Panc1 (cell line): ENCODE results near the gene GALNT10. TPM values are rescaled to one million over a fixed set of nuclear protein-coding genes. Genes with fewer than 3 reads are reported as not detected.

Experiments
- ATAC-seq: fragments of 200-7000 bp; cut with Tn5 transposase; 2 replicates; pipeline ENCODE4 v1.9.1; 2020; ENCODE audit warnings: mild to moderate bottlenecking, moderate library complexity
- BruUV-seq: library from RNA; stranded (reverse); fragments of 400-500 nt; replicated peaks from 2 replicates; lab custom pipeline; 2021; lab: Mats Ljungman, UMichigan
- CTCF ChIA-PET: fragments of 300-600 bp; sonication (Branson Sonifier 250); formaldehyde crosslinking; loops from one replicate; lab custom pipeline; 2022; ENCODE audit warnings: antibody characterized with exemption; lab: Charles Lee
- POLR2A ChIA-PET: fragments of 300-600 bp; sonication (Branson Sonifier 250); formaldehyde crosslinking; loops from one replicate; lab custom pipeline; 2022; ENCODE audit warnings: antibody characterized with exemption; lab: Charles Lee
- DNase-seq: peaks from one replicate; pipeline ENCODE4 v3.0.0-alpha.2; 2010; ENCODE audit warnings: low read depth, low spot score
- H3K27ac ChIP-seq: 2 replicates; pipeline ENCODE4 v1.5.1; 2011; ENCODE audit warnings: mild to moderate bottlenecking, low read length, inconsistent platforms
- H3K27me3 ChIP-seq: fragments of 200-500 bp; sonication (Bioruptor generic); 2 replicates; pipeline ENCODE4 v1.6.0; 2014; ENCODE audit warnings: low read length, inconsistent platforms; ENCODE audit not compliant: control insufficient read depth, insufficient read depth
- H3K36me3 ChIP-seq: fragments of 200-500 bp; sonication (Bioruptor generic); 2 replicates; pipeline ENCODE4 v1.5.1; 2014; ENCODE audit warnings: inconsistent platforms, mild to moderate bottlenecking, low read length, moderate library complexity; ENCODE audit not compliant: control insufficient read depth, insufficient read depth
- H3K4me1 ChIP-seq: 2 replicates; pipeline ENCODE4 v1.5.1; 2011; ENCODE audit warnings: inconsistent platforms, mild to moderate bottlenecking, low read length, moderate library complexity; ENCODE audit not compliant: control insufficient read depth, insufficient read depth
- H3K4me3 ChIP-seq, 2 experiments: 2 replicates each; pipeline ENCODE4 v1.5.1; 2011 to 2012; ENCODE audit warnings: low read depth in 2 of 2, low read length in 2 of 2, mild to moderate bottlenecking in 2 of 2, inconsistent platforms in 1 of 2, moderate library complexity in 1 of 2
- H3K9me3 ChIP-seq: fragments of 200-500 bp; sonication (Bioruptor generic); 2 replicates; pipeline ENCODE4 v1.5.1; 2014; ENCODE audit warnings: low read depth, mild to moderate bottlenecking, inconsistent platforms, low read length, moderate library complexity; ENCODE audit not compliant: control insufficient read depth, insufficient read depth
- CTCF ChIP-seq: fragments of 450-650 bp; IDR thresholded peaks from 2 replicates; pipeline ENCODE4 v1.5.1; 2017; ENCODE audit warnings: mild to moderate bottlenecking
- POLR2AphosphoS5 ChIP-seq: IDR thresholded peaks from 2 replicates; pipeline ENCODE4 v1.6.1; 2012; ENCODE audit warnings: mild to moderate bottlenecking, low read depth, low read length, moderate library complexity
- REST ChIP-seq, 2 experiments: IDR thresholded peaks; 2 replicates each; pipeline ENCODE4 v1.6.1; 2011 to 2012; ENCODE audit warnings: low read depth in 2 of 2, control low read depth in 1 of 2, low read length in 1 of 2, mild to moderate bottlenecking in 1 of 2, moderate library complexity in 1 of 2; ENCODE audit not compliant: insufficient read depth in 1 of 2
- SIN3A ChIP-seq: IDR thresholded peaks from 2 replicates; pipeline ENCODE4 v1.6.1; 2012; ENCODE audit warnings: low read depth, mild to moderate bottlenecking, low read length, moderate library complexity, borderline replicate concordance; ENCODE audit not compliant: insufficient read depth
- TCF7L2 ChIP-seq: IDR thresholded peaks from 2 replicates; pipeline ENCODE4 v1.6.1; 2011; ENCODE audit warnings: mild to moderate bottlenecking, low read depth, low read length, inconsistent platforms
- in situ Hi-C: cut with HindIII; loops from 2 replicates; pipeline ENCODE4 v1.10.0; 2016; ENCODE audit warnings: low sequenced_read_pairs, low pct_unique_long_range_greater_than_20kb
- intact Hi-C: fragments of 100-400 bp; cut with micrococcal nuclease; formaldehyde crosslinking; loops from one replicate; pipeline ENCODE4 v1.10.0; 2022; ENCODE audit not compliant: unreplicated experiment
- total RNA-seq: library from RNA; stranded (reverse); gene quantifications from one replicate; pipeline ENCODE4 v1.2.1, GENCODE V29; 2021; ENCODE audit not compliant: unreplicated experiment

Gene GALNT10
- total RNA-seq, 1 experiment from 2014 or later = 50.5 TPM

- ChIA-PET POLR2A (no interaction called here), CTCF (no interaction called here)
- no peak for ATAC-seq
- Histone ChIP-seq H3K36me3 (no peaks in the 10 kb centered on the region), H3K9me3 (no peaks in the 10 kb centered on the region), H3K4me3 (no peak overlapping the region), H3K27me3 (no peaks in the 10 kb centered on the region), H3K4me1 (no peaks in the 10 kb centered on the region; the same call in 1 of the 2 replicates), H3K27ac (no peak overlapping the region)
- intact Hi-C loops (no loop called here), in situ Hi-C loops (no loop called here)
- DNase-seq = no peak
- no TSS peak for BruUV-seq
- TF ChIP-seq SIN3A (no peak), POLR2AphosphoS5 (no peak), TCF7L2 (no peak), CTCF (no peak), REST (IDR thresholded peaks at IDR 0.05; ENCODE audit: insufficient read depth in 1 of 2, low read depth in 2 of 2, low read length in 1 of 2) (no peak)
These were observed 159.2 kb downstream of the GALNT10 start for GRCh38 chr5:154349626-154350264.

GRCh38 chr5:154351141-154351540, 160.6 kb downstream of the GALNT10 start:
- H3K36me3 ChIP-seq = no peaks in the 10 kb centered on the region
- in situ Hi-C loops = no loop called here
- no peak for ATAC-seq
- no peak overlapping the region for H3K27ac ChIP-seq
- intact Hi-C loops = no loop called here
- H3K4me1 ChIP-seq = no peaks in the 10 kb centered on the region; the same call in 1 of the 2 replicates
- CTCF ChIA-PET = no interaction called here
- H3K27me3 ChIP-seq = no peaks in the 10 kb centered on the region
- no peak for DNase-seq
- BruUV-seq = no TSS peak
- POLR2A ChIA-PET = no interaction called here
- no peak overlapping the region for H3K4me3 ChIP-seq
- no peaks in the 10 kb centered on the region for H3K9me3 ChIP-seq
- no peak for TF ChIP-seq REST (IDR thresholded peaks at IDR 0.05; ENCODE audit: insufficient read depth in 1 of 2, low read depth in 2 of 2, low read length in 1 of 2)
